CD4-positive, CD25-positive, alpha-beta regulatory T cell (primary cell): ENCODE data around the gene CXXC5. TPM values are rescaled to one million over a fixed set of nuclear protein-coding genes. Genes with fewer than 3 reads are reported as not detected.

Experiments
- ATAC-seq, 2 donors: fragments of 150-1000 bp; cut with Tn5 transposase; one replicate each; pipeline ENCODE4 v1.10.0; 2021; ENCODE audit warnings: low read depth in 2 of 2, moderate number of reproducible peaks in 2 of 2, moderate library complexity in 1 of 2
- DNase-seq, 3 donors: peaks; one replicate each; pipeline versions ENCODE4 v3.0.0 to v3.0.0-alpha.2; 2012 to 2022; ENCODE audit warnings: mixed read lengths in 1 of 3
- H3K27ac ChIP-seq: one replicate; pipeline ENCODE4 v1.7.0; 2013; ENCODE audit warnings: mild to moderate bottlenecking, low read length; ENCODE audit not compliant: insufficient read depth, poor library complexity, severe bottlenecking
- H3K27me3 ChIP-seq: one replicate; pipeline ENCODE4 v1.7.0; 2013; ENCODE audit warnings: low read length; ENCODE audit not compliant: control insufficient read depth, insufficient read depth
- H3K36me3 ChIP-seq: one replicate; pipeline ENCODE4 v1.7.0; 2013; ENCODE audit warnings: mild to moderate bottlenecking, low read length, moderate library complexity; ENCODE audit not compliant: control insufficient read depth, insufficient read depth
- H3K4me1 ChIP-seq: 2 replicates; pipeline ENCODE4 v1.7.0; 2013; ENCODE audit warnings: mild to moderate bottlenecking, low read length; ENCODE audit not compliant: insufficient read depth, control insufficient read depth, poor library complexity, severe bottlenecking
- H3K4me3 ChIP-seq: one replicate; pipeline ENCODE4 v1.7.0; 2013; ENCODE audit warnings: low read depth, mild to moderate bottlenecking, low read length, moderate library complexity
- H3K9me3 ChIP-seq, 2 experiments: 1 replicate in 1 of 2; 2 replicates in 1 of 2; pipeline ENCODE4 v1.7.0; 2013; ENCODE audit warnings: low read length in 2 of 2, mild to moderate bottlenecking in 1 of 2, moderate library complexity in 1 of 2; ENCODE audit not compliant: control insufficient read depth in 2 of 2
- H3K27ac Mint-ChIP-seq, 3 donors: one replicate each; pipeline ENCODE4 v1.8.0; 2020 to 2022; ENCODE audit warnings: mild to moderate bottlenecking in 3 of 3, mixed read lengths in 3 of 3, moderate library complexity in 2 of 3
- H3K27me3 Mint-ChIP-seq: one replicate; pipeline ENCODE4 v1.8.0; 2022; ENCODE audit warnings: mild to moderate bottlenecking, mixed read lengths
- H3K36me3 Mint-ChIP-seq: one replicate; pipeline ENCODE4 v1.8.0; 2020; ENCODE audit warnings: mixed read lengths
- H3K4me1 Mint-ChIP-seq, 4 donors: one replicate each; pipeline ENCODE4 v1.8.0; 2020 to 2022; ENCODE audit warnings: mixed read lengths in 4 of 4, mild to moderate bottlenecking in 1 of 4
- H3K4me3 Mint-ChIP-seq, 4 donors: one replicate each; pipeline ENCODE4 v1.8.0; 2020 to 2022; ENCODE audit warnings: mild to moderate bottlenecking in 4 of 4, mixed read lengths in 4 of 4, moderate library complexity in 3 of 4
- H3K9me3 Mint-ChIP-seq, 7 donors: one replicate each; pipeline ENCODE4 v1.8.0; 2020 to 2022; ENCODE audit warnings: mixed read lengths in 7 of 7, mild to moderate bottlenecking in 3 of 7, moderate library complexity in 2 of 7
- polyA plus RNA-seq, 4 donors: library from polyadenylated mRNA; unstranded; fragments of 300-500 nt; fragmentation: Illumina TruSeq; gene quantifications; one replicate each; pipeline ENCODE4 v1.2.3, GENCODE V29; 2021
- total RNA-seq: library from RNA; stranded (reverse); gene quantifications from one replicate; pipeline ENCODE4 v1.2.3, GENCODE V29; 2022

The CXXC5 gene
- total and polyA plus RNA-seq, 5 donors from 2014 or later, result 4.6 to 12.7 (median 8.0) TPM

DNA sequence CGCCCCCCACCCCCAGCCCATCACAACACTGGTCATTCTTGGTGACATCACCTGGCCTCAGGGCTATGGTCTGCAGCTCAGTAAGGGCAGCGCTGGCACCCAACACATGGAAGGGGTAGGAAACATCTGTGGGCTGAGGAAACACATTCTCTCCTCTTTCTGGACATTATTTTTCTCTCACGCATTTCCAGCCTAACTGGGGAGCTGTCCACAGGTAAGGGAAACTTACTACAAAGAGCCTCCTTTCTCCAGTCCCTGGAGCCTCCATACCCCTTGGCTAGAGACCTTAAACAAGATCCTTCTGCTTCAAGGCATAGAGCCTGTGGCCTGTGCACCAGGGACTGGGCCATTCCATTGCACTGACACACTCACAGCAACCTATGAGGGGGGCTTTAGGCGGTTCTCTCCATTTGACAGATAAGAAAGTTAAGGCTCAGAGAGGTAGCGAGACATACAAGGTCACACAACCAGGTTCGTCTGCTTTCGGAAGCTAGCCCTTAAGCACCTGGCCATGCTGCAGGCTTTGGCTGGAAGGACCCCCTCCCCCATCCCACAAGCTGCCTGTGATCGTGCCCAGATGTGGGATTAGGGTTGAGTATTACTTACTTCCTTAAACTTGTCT, 40.7 kb downstream of the CXXC5 start:
- Mint-ChIP-seq H3K9me3 (peaks cover 0 to 1% (median 0%) of the 10 kb centered on the region in 7 donors), H3K27ac (peak overlapping the region in 2 of 3 donors; percentile 34 to 38), H3K4me3 (no peak overlapping the region), H3K36me3 (no peaks in the 10 kb centered on the region), H3K4me1 (peaks cover 0 to 6% (median 1%) of the 10 kb centered on the region in 4 donors), H3K27me3 (peaks cover 9% of the 10 kb centered on the region)
- no peak for ATAC-seq
- no peaks in the 10 kb centered on the region for H3K36me3 ChIP-seq
- no peak for DNase-seq
- no peaks in the 10 kb centered on the region for H3K4me1 ChIP-seq
- no peaks in the 10 kb centered on the region for H3K9me3 ChIP-seq
- H3K27ac ChIP-seq, result no peak overlapping the region
- H3K4me3 ChIP-seq, result no peak overlapping the region
- H3K27me3 ChIP-seq, result no peaks in the 10 kb centered on the region

DNA sequence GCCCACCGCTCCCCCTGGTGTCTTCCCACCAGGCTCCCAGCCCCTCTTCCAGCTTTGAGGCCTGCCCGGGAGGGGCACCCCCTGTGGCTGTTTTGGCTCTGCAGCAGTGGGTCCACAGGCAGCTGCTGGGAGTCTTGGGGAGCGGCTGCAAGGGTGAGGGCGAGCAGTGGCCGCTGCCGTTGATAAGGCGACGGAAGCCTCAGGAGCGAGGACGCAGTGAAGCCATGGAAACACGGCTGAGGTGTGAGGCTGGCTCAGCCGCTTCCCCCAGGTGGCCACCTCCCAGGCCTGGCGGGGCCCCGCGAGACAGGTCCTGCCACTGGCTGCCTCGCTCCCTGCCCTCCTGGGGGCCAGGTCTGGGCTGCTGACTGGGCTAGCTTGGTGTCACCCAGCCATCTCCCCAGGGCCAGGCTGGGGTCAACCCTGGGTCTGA, 41.5 kb downstream of the CXXC5 start:
- Histone ChIP-seq H3K9me3 (no peaks in the 10 kb centered on the region), H3K36me3 (no peaks in the 10 kb centered on the region), H3K27ac (no peak overlapping the region), H3K4me1 (no peaks in the 10 kb centered on the region), H3K4me3 (no peak overlapping the region), H3K27me3 (no peaks in the 10 kb centered on the region)
- Mint-ChIP-seq H3K4me1 (peaks cover 0 to 6% (median 0%) of the 10 kb centered on the region in 4 donors), H3K4me3 (no peak overlapping the region), H3K27me3 (peaks cover 13% of the 10 kb centered on the region), H3K9me3 (peaks cover 0 to 1% (median 0%) of the 10 kb centered on the region in 7 donors), H3K36me3 (no peaks in the 10 kb centered on the region), H3K27ac (no peak overlapping the region)
- peak in 1 of 2 donors; percentile 19 for ATAC-seq
- DNase-seq, result no peak

DNA sequence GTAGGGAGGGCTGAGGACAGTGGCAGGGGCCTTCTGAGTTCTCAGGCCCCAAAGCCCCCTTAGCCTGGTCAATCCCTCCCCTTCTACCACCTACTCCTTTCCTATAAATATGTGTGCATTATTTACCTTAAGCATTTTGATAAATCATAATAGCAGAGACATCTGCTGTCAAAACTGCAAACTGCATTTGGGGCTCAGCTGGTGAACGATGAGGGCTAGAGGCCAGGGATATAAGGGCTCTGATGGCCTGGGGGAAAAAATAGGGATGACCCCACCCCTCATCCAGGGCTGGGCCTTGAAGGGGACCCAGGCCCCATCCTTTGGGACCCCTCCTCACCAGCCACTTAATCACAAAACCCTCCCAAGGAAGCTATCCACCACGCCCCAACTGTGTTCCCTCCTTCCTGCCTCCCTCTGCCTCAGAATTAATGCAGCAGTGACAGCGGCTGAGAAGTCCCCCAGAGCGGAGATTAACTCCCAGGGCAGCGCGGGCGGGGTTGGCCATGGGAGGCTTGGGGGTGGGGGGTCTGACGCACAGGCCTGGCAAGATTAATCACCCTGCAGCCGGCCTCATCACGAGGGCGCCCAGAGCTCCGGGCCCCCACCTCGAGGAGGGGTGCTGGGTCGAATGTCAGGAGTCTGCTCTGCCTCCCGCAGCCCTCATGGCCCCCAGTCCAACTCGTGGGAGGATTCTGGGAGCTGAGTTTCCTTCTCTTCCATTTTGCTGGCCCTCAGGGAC, 42.1 kb downstream of the CXXC5 start:
- H3K4me3 Mint-ChIP-seq, result no peak overlapping the region
- H3K36me3 Mint-ChIP-seq, result no peaks in the 10 kb centered on the region
- DNase-seq, result peak in 2 of 3 donors; percentile 37 to 49
- Histone ChIP-seq H3K4me1 (no peaks in the 10 kb centered on the region), H3K27ac (no peak overlapping the region), H3K9me3 (no peaks in the 10 kb centered on the region), H3K4me3 (no peak overlapping the region), H3K27me3 (no peaks in the 10 kb centered on the region), H3K36me3 (no peaks in the 10 kb centered on the region)
- peak; percentile 16 to 53 for ATAC-seq
- H3K4me1 Mint-ChIP-seq, result peaks cover 0 to 6% (median 0%) of the 10 kb centered on the region in 4 donors
- H3K27ac Mint-ChIP-seq, result peak overlapping the region in 1 of 3 donors; percentile 34
- peaks cover 14% of the 10 kb centered on the region for H3K27me3 Mint-ChIP-seq
- peaks cover 0 to 1% (median 0%) of the 10 kb centered on the region in 7 donors for H3K9me3 Mint-ChIP-seq

DNA sequence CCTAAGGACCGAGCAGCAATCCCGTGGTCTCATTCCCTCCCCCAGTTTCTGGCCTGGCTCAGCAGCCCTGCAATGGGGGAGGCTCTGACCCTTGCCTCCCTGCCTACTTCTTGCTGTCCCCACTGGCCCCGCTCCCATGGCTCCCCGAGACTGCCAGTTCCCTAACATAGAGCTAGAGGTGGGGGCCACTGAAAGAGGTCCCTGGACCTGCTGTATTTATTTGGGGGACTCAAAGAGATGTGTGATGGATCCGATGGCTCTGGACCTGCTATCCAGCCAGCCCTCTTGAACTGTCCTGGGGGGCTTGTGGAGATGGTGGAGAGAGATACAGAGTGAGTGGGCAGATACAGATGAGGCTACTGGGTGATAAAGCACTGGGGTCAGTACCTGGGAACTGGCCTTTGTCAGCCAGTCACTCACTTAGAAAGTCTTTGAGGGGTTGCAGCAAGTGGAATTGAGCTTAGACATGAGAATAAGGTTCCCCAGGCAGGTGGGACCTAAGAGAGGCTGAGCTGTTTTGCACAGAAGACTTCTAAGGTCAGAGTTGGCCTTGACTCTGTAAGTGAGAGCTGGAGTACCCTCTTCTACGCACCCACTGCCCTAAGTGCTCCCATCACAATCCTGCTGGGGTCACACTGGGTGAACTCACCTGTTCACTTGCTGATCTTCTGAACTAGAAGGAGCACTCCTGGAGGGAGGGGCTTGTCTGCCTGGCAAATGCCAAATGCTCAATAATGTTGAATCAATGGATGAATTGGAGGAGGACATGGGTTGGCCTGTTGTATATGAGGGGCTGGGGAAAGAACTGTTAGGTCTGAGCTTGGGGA, 42.9 kb downstream of the CXXC5 start:
- Histone ChIP-seq H3K36me3 (no peaks in the 10 kb centered on the region), H3K27me3 (no peaks in the 10 kb centered on the region), H3K9me3 (no peaks in the 10 kb centered on the region), H3K27ac (no peak overlapping the region), H3K4me3 (no peak overlapping the region), H3K4me1 (no peaks in the 10 kb centered on the region)
- peaks cover 0 to 1% (median 0%) of the 10 kb centered on the region in 7 donors for H3K9me3 Mint-ChIP-seq
- H3K27me3 Mint-ChIP-seq, result peaks cover 21% of the 10 kb centered on the region
- no peak overlapping the region for H3K4me3 Mint-ChIP-seq
- H3K27ac Mint-ChIP-seq, result peak overlapping the region in 2 of 3 donors; percentile 52 to 67
- ATAC-seq (no peak), DNase-seq (no peak)
- H3K4me1 Mint-ChIP-seq, result peaks cover 0 to 10% (median 3%) of the 10 kb centered on the region in 4 donors
- H3K36me3 Mint-ChIP-seq, result no peaks in the 10 kb centered on the region

DNA sequence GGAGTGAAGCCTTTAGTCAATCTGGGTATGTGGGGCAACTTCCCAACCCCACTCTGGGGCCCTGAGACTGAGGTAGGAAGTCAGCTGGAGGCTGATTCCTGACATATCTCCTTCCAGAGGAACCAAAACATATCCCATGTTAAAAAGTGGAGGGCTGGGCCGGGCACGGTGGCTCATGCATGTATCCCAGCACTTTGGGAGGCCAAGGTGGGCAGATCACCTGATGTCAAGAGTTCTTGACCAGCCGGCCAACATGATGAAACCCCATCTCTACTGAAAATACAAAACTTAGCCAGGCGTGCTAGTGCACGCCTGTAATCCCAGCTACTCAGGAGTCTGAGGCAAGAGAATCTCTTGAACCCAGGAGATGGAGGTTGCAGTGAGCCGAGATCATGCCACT, 44.0 kb downstream of the CXXC5 start:
- Histone ChIP-seq H3K4me1 (peaks cover 6% of the 10 kb centered on the region), H3K4me3 (no peak overlapping the region), H3K27ac (no peak overlapping the region), H3K36me3 (no peaks in the 10 kb centered on the region), H3K9me3 (no peaks in the 10 kb centered on the region), H3K27me3 (peaks cover 2% of the 10 kb centered on the region)
- ATAC-seq, result no peak
- H3K9me3 Mint-ChIP-seq, result peaks cover 0 to 1% (median 0%) of the 10 kb centered on the region in 7 donors
- no peak overlapping the region for H3K27ac Mint-ChIP-seq
- peaks cover 30% of the 10 kb centered on the region for H3K27me3 Mint-ChIP-seq
- H3K4me3 Mint-ChIP-seq, result no peak overlapping the region
- H3K36me3 Mint-ChIP-seq, result no peaks in the 10 kb centered on the region
- DNase-seq, result no peak
- peaks cover 0 to 13% (median 3%) of the 10 kb centered on the region in 4 donors for H3K4me1 Mint-ChIP-seq

DNA sequence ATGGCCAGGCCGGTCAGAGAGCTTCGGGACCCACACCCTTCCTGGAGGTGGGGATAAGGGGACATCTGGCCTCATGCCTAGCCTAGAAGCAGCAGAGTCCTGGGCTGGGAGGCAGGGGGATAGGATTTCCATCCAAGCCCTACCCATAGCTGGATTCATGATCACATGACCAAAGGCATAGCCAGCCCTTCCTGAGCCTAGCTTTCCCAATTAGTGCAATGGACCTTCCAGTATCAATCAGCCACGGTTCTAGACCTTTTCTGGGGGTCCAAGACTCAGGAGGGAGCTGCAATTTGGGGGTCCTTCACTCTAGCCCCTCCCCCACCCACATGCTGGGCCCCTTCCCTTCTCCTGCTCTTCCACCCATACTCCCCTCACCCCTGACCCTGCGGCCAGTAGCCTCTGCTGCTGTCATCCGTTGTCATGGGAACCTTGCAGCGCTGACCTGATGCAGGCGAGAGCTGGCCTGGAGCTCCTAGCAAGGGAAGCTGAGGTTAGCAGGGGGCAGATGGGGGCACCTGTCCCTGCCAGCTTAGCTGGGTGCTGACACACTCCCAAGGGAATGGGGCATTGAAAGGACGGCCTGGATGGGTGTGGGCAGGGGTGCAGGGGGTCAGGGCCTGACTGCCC, 44.6 kb downstream of the CXXC5 start:
- Mint-ChIP-seq H3K27ac (no peak overlapping the region), H3K4me1 (peaks cover 0 to 14% (median 3%) of the 10 kb centered on the region in 4 donors), H3K9me3 (peaks cover 0 to 1% (median 0%) of the 10 kb centered on the region in 7 donors), H3K36me3 (no peaks in the 10 kb centered on the region), H3K4me3 (no peak overlapping the region), H3K27me3 (peaks cover 31% of the 10 kb centered on the region)
- H3K4me1 ChIP-seq, result peaks cover 12% of the 10 kb centered on the region
- H3K9me3 ChIP-seq, result no peaks in the 10 kb centered on the region
- H3K4me3 ChIP-seq, result no peak overlapping the region
- H3K36me3 ChIP-seq, result no peaks in the 10 kb centered on the region
- no peak overlapping the region for H3K27ac ChIP-seq
- peaks cover 2% of the 10 kb centered on the region for H3K27me3 ChIP-seq
- ATAC-seq, result no peak
- DNase-seq, result no peak

DNA sequence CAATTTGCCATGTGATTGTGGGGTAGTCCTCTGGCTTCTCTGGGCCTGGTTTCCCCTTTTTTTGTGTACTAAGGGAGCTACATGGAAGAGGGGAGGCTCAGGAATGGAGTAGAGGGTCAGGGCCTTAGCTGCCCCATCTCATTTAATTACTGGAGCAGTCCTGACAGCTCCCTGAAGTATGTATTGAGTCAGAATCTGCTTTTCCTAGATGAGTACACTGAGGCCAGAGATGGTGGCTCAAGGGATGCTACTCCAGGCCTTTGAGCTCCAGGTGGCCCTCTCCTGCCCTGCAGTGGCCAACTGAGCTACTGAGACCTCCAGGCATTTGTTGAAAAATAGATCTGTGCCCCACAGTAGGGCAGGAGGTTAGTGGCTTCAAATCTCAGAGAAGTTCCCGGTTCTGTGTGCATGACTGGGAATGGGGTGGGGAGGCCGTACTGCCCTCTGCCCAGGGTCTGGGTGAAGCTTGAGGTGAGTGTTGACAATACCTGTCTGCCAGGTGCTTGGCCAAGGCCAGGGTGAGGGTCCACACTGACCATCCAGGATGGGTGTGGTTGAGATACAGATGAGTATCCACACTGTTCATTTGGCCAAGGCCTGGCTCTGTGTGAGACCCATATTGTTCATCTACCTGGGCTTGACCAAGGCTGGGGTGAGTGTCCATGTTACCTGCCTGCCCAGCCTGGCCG, 45.7 kb downstream of the CXXC5 start:
- H3K27me3 ChIP-seq, result peaks cover 2% of the 10 kb centered on the region
- peak overlapping the region in 1 of 4 donors; percentile 3 for H3K4me3 Mint-ChIP-seq
- peaks cover 42% of the 10 kb centered on the region for H3K27me3 Mint-ChIP-seq
- H3K4me1 ChIP-seq, result peaks cover 14% of the 10 kb centered on the region
- H3K27ac ChIP-seq, result no peak overlapping the region
- H3K9me3 Mint-ChIP-seq, result peaks cover 0 to 2% (median 0%) of the 10 kb centered on the region in 7 donors
- H3K4me1 Mint-ChIP-seq, result peaks cover 0 to 21% (median 7%) of the 10 kb centered on the region in 4 donors
- H3K9me3 ChIP-seq, result no peaks in the 10 kb centered on the region
- DNase-seq (no peak), ATAC-seq (no peak)
- no peaks in the 10 kb centered on the region for H3K36me3 ChIP-seq
- no peaks in the 10 kb centered on the region for H3K36me3 Mint-ChIP-seq
- no peak overlapping the region for H3K27ac Mint-ChIP-seq
- H3K4me3 ChIP-seq, result no peak overlapping the region
